Stimulated activated CD8-positive, alpha-beta memory T cell treated with anti-CD3 and anti-CD28 coated beads, Interleukin-15, amount 100 ng/mL, for 24 hours (primary cell): ENCODE measurements around the gene TXNL4A.

Experiments used
- DNase-seq: peaks from one replicate; pipeline ENCODE4 v3.0.0-alpha.2; 2020; ENCODE audit warnings: low read depth

The TXNL4A gene

GRCh38 chr18:79935098-79935480 is 53.3 kb downstream of the TXNL4A start:
- DNase-seq = no peak

DNA sequence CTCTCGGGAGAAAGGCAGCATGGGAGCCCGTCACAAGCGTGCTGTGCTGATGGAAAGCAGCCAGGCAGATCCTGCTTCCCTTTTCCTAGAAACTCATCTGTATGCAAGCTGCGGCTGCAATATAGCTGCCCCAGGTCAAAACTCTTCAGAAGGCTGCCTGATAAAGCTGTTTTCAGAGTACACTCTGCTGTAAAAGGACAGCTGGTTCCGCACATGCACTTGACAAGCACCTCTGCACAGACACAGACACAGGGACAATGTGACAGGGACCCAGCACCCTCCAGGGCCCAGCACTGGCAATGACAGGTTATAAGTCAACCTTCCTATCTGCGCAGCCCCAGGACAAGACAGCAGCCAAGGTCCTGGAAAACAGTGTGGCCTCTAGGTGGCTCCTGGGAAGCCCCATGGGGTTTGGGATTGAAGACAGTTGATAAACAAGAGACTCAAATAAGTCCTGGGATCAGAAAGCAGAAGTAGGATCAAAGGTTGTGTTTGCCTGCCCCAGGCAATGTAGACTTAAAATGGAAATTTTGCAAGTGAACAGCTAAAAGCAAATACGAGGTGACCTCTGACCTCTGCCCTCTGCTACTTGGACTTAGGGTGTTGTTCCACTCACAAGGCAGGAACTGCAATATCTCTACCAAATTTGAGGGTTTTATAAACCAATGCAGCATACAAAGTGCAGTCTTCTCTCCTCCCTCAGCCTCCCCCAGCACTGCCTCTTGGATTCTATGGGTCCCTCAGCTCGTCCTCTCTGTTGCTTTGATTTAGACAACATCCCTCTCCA is 53.9 kb downstream of the TXNL4A start:
- no peak for DNase-seq

DNA sequence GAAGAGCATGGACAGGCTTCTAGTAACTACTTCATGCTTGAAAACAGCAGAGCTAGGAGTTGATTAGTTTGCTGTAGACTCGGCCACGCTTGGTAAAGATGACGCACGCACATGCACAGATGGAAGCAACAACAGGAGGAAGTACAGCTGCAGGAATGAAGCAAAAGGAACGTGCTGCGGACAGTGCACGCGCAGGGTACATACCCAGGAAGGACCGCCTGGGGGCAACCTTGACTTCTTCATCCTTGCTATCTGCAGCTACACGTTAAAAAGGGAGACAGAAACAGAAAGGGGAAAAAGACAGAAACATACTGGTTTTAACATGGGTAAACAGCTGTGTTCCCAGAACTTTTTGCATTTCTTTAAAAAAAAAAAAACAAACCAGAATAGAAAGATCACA is 54.6 kb downstream of the TXNL4A start:
- DNase-seq = no peak

DNA sequence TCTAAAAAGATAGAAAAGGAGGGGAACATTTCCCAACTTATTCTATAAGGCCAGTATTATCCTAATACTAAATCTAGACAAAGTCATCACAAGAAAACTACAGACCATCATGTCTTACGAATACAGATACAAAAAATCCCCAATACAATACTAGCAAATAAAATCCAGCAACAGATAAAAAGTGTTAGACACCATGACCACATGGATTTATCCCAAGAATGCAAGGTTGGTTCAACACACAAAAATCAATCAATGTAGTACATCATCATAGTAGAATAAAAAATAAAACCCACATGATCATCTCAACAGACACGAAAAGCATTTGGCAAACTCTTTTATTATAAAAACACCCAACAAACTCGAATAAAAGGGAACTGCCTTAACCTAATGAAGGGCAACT is 55.5 kb downstream of the TXNL4A start:
- no peak for DNase-seq

DNA sequence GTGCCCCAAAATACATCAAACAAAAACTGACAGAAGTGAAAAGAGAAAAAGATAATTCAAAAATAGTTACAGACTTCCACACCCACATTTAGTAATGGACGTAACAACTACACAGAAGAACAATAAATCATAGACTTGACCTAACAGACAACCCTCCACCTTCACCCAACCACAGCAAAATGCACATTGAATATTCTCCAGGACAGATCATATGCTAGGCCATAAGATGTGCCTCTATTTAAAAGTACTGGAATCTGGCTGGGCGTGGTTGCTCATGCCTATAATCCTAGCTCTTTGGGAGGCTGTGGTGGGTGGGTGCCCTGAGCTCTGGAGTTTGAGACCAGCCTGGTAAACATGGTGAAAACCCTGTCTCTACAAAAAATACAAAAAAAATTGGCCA is 56.9 kb downstream of the TXNL4A start:
- DNase-seq = no peak

DNA sequence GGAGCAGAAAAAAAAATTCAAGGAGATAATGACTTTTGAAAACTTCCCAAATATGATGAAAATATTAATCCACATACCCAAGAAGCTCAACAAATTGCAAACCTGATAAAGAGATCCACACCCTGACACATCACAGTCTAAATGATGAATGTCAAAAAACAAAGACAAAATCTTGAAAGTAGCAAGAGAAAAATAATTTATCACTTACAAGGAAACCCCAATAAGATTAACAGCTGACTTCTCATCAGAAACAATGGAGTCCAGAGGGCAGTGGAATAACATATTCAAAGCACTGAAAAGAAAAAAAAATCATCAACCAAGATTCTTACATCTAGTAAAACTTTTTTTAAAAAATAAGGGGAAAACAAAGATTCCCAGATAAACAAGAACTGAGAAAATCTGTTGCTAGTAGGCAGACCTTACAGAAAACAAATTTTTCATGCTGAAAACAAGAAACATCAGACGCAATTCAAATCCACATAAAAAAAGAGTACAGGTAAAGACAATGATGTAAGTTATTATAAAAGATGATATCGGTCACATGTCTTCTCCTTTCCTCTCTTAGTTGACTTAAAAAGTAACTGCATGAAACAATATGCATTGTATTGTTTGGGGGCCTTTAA is 58.2 kb downstream of the TXNL4A start:
- no peak for DNase-seq

- no peak for DNase-seq
Measured at GRCh38 chr18:79928563-79928960, 59.8 kb downstream of the TXNL4A start.

DNA sequence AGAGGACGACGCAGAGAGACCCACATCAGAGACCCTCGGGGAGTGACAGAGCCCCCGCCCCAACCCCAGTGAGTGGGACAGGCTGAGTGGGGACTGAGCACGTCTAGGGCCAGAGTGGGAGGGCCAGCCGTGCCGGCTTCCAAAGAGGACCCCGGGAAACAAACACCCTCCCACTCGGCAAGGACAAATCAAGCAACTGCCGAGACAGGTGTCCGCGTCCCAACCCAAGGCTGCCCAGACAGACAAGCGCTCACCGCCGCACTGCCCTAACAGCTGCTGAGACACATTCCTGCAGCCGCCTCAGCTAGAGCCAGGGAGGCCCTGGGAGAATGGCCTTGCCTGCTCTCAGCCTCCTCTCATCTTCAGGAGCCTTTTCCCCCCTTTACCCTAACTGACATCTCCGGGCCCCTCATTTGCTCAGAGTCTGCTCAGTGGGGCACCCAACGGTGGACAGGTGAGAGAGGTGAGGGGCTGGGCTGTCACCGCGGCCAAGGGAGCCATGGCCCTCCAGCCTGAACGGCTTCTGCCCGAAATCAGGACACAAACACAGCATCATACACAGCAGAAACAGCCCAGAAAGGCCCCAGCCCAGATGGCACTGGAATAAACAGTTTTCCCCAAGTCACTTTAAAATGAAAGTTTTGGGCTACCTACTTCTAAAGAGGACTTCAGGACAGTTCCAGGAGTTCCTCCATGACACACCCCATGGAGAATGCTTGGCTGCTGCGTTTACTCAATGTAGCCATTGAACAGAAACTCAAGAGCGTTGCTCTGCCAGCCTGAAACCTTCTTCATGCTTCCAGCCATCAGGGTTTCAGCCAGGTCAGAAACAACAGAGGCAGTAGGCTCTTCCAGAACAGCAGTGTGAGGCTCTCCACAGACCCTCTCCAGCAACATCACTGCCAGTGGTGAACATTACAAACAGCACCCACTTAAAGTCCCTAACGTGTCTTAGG is 60.5 kb downstream of the TXNL4A start:
- no peak for DNase-seq

GRCh38 chr18:79926715-79927606 is 61.4 kb downstream of the TXNL4A start:
- DNase-seq = no peak

- no peak for DNase-seq
Measured at GRCh38 chr18:79926306-79926705, 62.1 kb downstream of the TXNL4A start.

DNA sequence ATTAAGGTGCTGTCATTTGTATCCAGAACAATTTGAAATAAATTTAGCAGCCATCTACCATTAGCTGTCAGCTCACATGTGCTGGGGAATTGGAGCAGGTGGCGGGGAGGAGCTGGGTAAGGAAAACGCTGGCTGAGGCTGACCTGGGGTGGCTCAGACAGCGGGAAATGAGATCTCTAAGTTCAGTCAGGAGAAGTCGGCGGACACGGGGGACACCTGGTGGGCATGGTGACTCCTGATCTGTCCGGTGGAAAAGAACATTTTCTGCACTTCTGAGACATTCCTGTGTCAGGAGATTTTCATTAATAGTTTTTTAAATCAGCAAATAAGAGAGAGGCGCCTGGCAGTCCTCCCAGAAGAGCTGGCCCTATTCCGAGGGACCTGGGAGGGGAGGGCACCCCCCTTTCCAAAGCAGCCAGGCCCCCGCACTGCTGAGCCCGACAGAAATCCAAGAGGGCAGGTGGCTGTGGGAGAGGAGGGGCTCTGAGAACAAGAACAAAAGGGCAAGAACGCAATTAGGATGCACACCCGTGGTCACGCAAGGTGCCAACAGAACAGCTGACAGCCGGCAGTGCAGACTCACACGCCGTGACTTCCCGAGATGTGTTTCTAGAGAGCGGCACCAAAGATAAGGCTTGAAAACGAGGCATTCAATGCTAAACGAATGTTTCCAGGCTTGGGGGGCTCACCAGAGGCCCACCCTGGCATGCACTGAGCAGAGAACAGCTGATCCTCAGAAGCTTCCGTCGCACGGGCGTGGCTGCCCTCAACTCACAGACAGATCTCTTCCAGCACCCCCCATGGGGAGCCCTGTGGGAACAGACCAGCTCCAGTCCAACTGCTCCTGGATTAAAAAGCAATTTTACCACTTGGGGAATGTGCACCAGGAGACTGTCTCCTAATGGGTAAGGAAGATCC is 63.3 kb downstream of the TXNL4A start:
- DNase-seq = no peak

GRCh38 chr18:79923896-79924585 is 64.3 kb downstream of the TXNL4A start:
- DNase-seq = no peak

DNA sequence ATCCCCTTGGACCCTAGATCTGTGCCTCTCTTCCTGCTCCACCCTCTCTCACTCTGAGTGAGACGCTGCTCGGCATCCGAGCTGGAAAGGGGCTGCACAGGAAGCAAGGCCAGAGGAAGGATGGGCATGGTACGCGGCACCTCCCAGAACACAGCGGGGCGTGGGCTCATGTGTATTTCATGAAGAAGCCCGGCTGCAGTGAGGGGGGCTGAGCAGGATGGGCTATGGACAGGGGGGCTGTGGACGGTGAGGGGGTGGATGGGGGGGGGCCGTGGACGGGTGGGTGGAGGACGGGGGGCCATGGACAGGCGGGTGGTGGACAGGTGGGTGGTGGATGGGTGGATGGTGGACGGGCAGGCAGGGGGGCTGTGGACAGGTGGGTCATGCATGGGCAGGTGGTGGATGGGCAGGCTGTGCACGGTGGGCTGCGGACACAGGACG is 65.4 kb downstream of the TXNL4A start:
- no peak for DNase-seq

GRCh38 chr18:79921984-79922965 is 66.1 kb downstream of the TXNL4A start:
- DNase-seq = no peak
